ENCODE results near the gene SLC35F4.
"Not testable (repeated sequence)": the region's sequence is repeated elsewhere in the genome, so short reads cannot be mapped to it uniquely, and the experiment has no call there.

SLC35F4 gene

GRCh38 chr14:57752142-57752695 lies 113.7 kb downstream of the SLC35F4 start:
- H3K4me1 ChIP-seq (ENCODE audit: control insufficient read depth, insufficient read depth, low read length); H3K4me3 ChIP-seq (ENCODE audit: low read depth, low read length); H3K27ac ChIP-seq (ENCODE audit: low read depth, low read length); H3K27me3 ChIP-seq (ENCODE audit: control insufficient read depth, insufficient read depth, low read length); H3K9ac ChIP-seq (ENCODE audit: low read length); H3K36me3 ChIP-seq (ENCODE audit: control insufficient read depth, insufficient read depth, low read length); H3K9me3 ChIP-seq (ENCODE audit: control insufficient read depth, insufficient read depth, low read depth, low read length): not testable (repeated sequence)

- no peaks in the 10 kb centered on the region for H3K36me3 ChIP-seq (ENCODE audit: control insufficient read depth, insufficient read depth, low read length)
- peaks cover 7% of the 10 kb centered on the region; the same call in 1 of the 2 replicates for H3K4me1 ChIP-seq (ENCODE audit: control insufficient read depth, insufficient read depth, low read length)
- H3K27ac ChIP-seq (ENCODE audit: low read depth, low read length): no peak overlapping the region
- no peak overlapping the region for H3K4me3 ChIP-seq (ENCODE audit: low read depth, low read length)
- no peaks in the 10 kb centered on the region for H3K9me3 ChIP-seq (ENCODE audit: control insufficient read depth, insufficient read depth, low read depth, low read length)
- H3K27me3 ChIP-seq (ENCODE audit: control insufficient read depth, insufficient read depth, low read length): no peaks in the 10 kb centered on the region
- no peak overlapping the region for H3K9ac ChIP-seq (ENCODE audit: low read length)
Measured at GRCh38 chr14:57751400-57751799, 114.5 kb downstream of the SLC35F4 start.

GRCh38 chr14:57749267-57749666 lies 116.6 kb downstream of the SLC35F4 start:
- no peaks in the 10 kb centered on the region for H3K36me3 ChIP-seq (ENCODE audit: control insufficient read depth, insufficient read depth, low read length)
- H3K9ac ChIP-seq (ENCODE audit: low read length): no peak overlapping the region
- no peaks in the 10 kb centered on the region for H3K27me3 ChIP-seq (ENCODE audit: control insufficient read depth, insufficient read depth, low read length)
- no peak overlapping the region for H3K4me3 ChIP-seq (ENCODE audit: low read depth, low read length)
- H3K9me3 ChIP-seq (ENCODE audit: control insufficient read depth, insufficient read depth, low read depth, low read length): no peaks in the 10 kb centered on the region
- H3K4me1 ChIP-seq (ENCODE audit: control insufficient read depth, insufficient read depth, low read length): no peaks in the 10 kb centered on the region
- H3K27ac ChIP-seq (ENCODE audit: low read depth, low read length): no peak overlapping the region

- no peak overlapping the region for H3K27ac ChIP-seq (ENCODE audit: low read depth, low read length)
- no peaks in the 10 kb centered on the region for H3K9me3 ChIP-seq (ENCODE audit: control insufficient read depth, insufficient read depth, low read depth, low read length)
- no peaks in the 10 kb centered on the region for H3K36me3 ChIP-seq (ENCODE audit: control insufficient read depth, insufficient read depth, low read length)
- H3K9ac ChIP-seq (ENCODE audit: low read length): no peak overlapping the region
- H3K4me1 ChIP-seq (ENCODE audit: control insufficient read depth, insufficient read depth, low read length): no peaks in the 10 kb centered on the region
- no peak overlapping the region for H3K4me3 ChIP-seq (ENCODE audit: low read depth, low read length)
- no peaks in the 10 kb centered on the region for H3K27me3 ChIP-seq (ENCODE audit: control insufficient read depth, insufficient read depth, low read length)
Measured at GRCh38 chr14:57748279-57748678, 117.6 kb downstream of the SLC35F4 start.

- no peaks in the 10 kb centered on the region for H3K36me3 ChIP-seq (ENCODE audit: control insufficient read depth, insufficient read depth, low read length)
- H3K4me3 ChIP-seq (ENCODE audit: low read depth, low read length): no peak overlapping the region
- no peaks in the 10 kb centered on the region for H3K27me3 ChIP-seq (ENCODE audit: control insufficient read depth, insufficient read depth, low read length)
- H3K9ac ChIP-seq (ENCODE audit: low read length): no peak overlapping the region
- no peaks in the 10 kb centered on the region for H3K9me3 ChIP-seq (ENCODE audit: control insufficient read depth, insufficient read depth, low read depth, low read length)
- no peaks in the 10 kb centered on the region for H3K4me1 ChIP-seq (ENCODE audit: control insufficient read depth, insufficient read depth, low read length)
- no peak overlapping the region for H3K27ac ChIP-seq (ENCODE audit: low read depth, low read length)
Measured at GRCh38 chr14:57747036-57747435, 118.9 kb downstream of the SLC35F4 start.

- no peak overlapping the region for H3K27ac ChIP-seq (ENCODE audit: low read depth, low read length)
- H3K9ac ChIP-seq (ENCODE audit: low read length): no peak overlapping the region
- H3K36me3 ChIP-seq (ENCODE audit: control insufficient read depth, insufficient read depth, low read length): no peaks in the 10 kb centered on the region
- H3K9me3 ChIP-seq (ENCODE audit: control insufficient read depth, insufficient read depth, low read depth, low read length): no peaks in the 10 kb centered on the region
- no peak overlapping the region for H3K4me3 ChIP-seq (ENCODE audit: low read depth, low read length)
- no peaks in the 10 kb centered on the region for H3K4me1 ChIP-seq (ENCODE audit: control insufficient read depth, insufficient read depth, low read length)
- no peaks in the 10 kb centered on the region for H3K27me3 ChIP-seq (ENCODE audit: control insufficient read depth, insufficient read depth, low read length)
Measured at GRCh38 chr14:57746563-57746962, 119.3 kb downstream of the SLC35F4 start.

- Histone ChIP-seq H3K27me3 (ENCODE audit: control insufficient read depth, insufficient read depth, low read length) (no peaks in the 10 kb centered on the region), H3K27ac (ENCODE audit: low read depth, low read length) (no peak overlapping the region), H3K9ac (ENCODE audit: low read length) (no peak overlapping the region), H3K36me3 (ENCODE audit: control insufficient read depth, insufficient read depth, low read length) (no peaks in the 10 kb centered on the region), H3K4me1 (ENCODE audit: control insufficient read depth, insufficient read depth, low read length) (peaks cover 7% of the 10 kb centered on the region), H3K4me3 (ENCODE audit: low read depth, low read length) (no peak overlapping the region), H3K9me3 (ENCODE audit: control insufficient read depth, insufficient read depth, low read depth, low read length) (peaks cover 5% of the 10 kb centered on the region; the same call in 1 of the 2 replicates)
Measured at GRCh38 chr14:57739516-57739915, 126.4 kb downstream of the SLC35F4 start.

- Histone ChIP-seq H3K9ac (ENCODE audit: low read length) (no peak overlapping the region), H3K9me3 (ENCODE audit: control insufficient read depth, insufficient read depth, low read depth, low read length) (peaks cover 5% of the 10 kb centered on the region; the same call in 1 of the 2 replicates), H3K36me3 (ENCODE audit: control insufficient read depth, insufficient read depth, low read length) (no peaks in the 10 kb centered on the region), H3K4me1 (ENCODE audit: control insufficient read depth, insufficient read depth, low read length) (peaks cover 7% of the 10 kb centered on the region), H3K4me3 (ENCODE audit: low read depth, low read length) (no peak overlapping the region), H3K27ac (ENCODE audit: low read depth, low read length) (no peak overlapping the region), H3K27me3 (ENCODE audit: control insufficient read depth, insufficient read depth, low read length) (no peaks in the 10 kb centered on the region)
Measured at GRCh38 chr14:57737598-57737997, 128.3 kb downstream of the SLC35F4 start.

GRCh38 chr14:57736391-57736790 lies 129.5 kb downstream of the SLC35F4 start:
- H3K27ac ChIP-seq (ENCODE audit: low read depth, low read length): no peak overlapping the region
- no peaks in the 10 kb centered on the region for H3K27me3 ChIP-seq (ENCODE audit: control insufficient read depth, insufficient read depth, low read length)
- H3K9ac ChIP-seq (ENCODE audit: low read length): no peak overlapping the region
- no peak overlapping the region for H3K4me3 ChIP-seq (ENCODE audit: low read depth, low read length)
- peaks cover 7% of the 10 kb centered on the region for H3K4me1 ChIP-seq (ENCODE audit: control insufficient read depth, insufficient read depth, low read length)
- H3K9me3 ChIP-seq (ENCODE audit: control insufficient read depth, insufficient read depth, low read depth, low read length): peaks cover 5% of the 10 kb centered on the region; the same call in 1 of the 2 replicates
- no peaks in the 10 kb centered on the region for H3K36me3 ChIP-seq (ENCODE audit: control insufficient read depth, insufficient read depth, low read length)

- Histone ChIP-seq H3K4me1 (ENCODE audit: control insufficient read depth, insufficient read depth, low read length) (peaks cover 7% of the 10 kb centered on the region), H3K9ac (ENCODE audit: low read length) (no peak overlapping the region), H3K9me3 (ENCODE audit: control insufficient read depth, insufficient read depth, low read depth, low read length) (peaks cover 3% of the 10 kb centered on the region; the same call in 1 of the 2 replicates), H3K4me3 (ENCODE audit: low read depth, low read length) (no peak overlapping the region), H3K27ac (ENCODE audit: low read depth, low read length) (no peak overlapping the region), H3K36me3 (ENCODE audit: control insufficient read depth, insufficient read depth, low read length) (no peaks in the 10 kb centered on the region), H3K27me3 (ENCODE audit: control insufficient read depth, insufficient read depth, low read length) (no peaks in the 10 kb centered on the region)
Measured at GRCh38 chr14:57735276-57735675, 130.6 kb downstream of the SLC35F4 start.

GRCh38 chr14:57732463-57733285 lies 133.2 kb downstream of the SLC35F4 start:
- peaks cover 17% of the 10 kb centered on the region for H3K4me1 ChIP-seq (ENCODE audit: control insufficient read depth, insufficient read depth, low read length)

More at GRCh38 chr14:57732463-57733285, 133.2 kb downstream of the SLC35F4 start:
- Histone ChIP-seq H3K9me3 (ENCODE audit: control insufficient read depth, insufficient read depth, low read depth, low read length) (peaks cover 3% of the 10 kb centered on the region; the same call in 1 of the 2 replicates), H3K9ac (ENCODE audit: low read length) (no peak overlapping the region), H3K36me3 (ENCODE audit: control insufficient read depth, insufficient read depth, low read length) (no peaks in the 10 kb centered on the region), H3K27me3 (ENCODE audit: control insufficient read depth, insufficient read depth, low read length) (no peaks in the 10 kb centered on the region), H3K27ac (ENCODE audit: low read depth, low read length) (no peak overlapping the region), H3K4me3 (ENCODE audit: low read depth, low read length) (no peak overlapping the region)

All from HUES6 (cell line).